SK-N-SH treated with all-trans-retinoic acid at 6 μM for 48 hours (cell line): ENCODE results near the gene PPM1K.

Source experiments
- ARNTL ChIP-seq: fragments of 450-650 bp; formaldehyde crosslinking; IDR thresholded peaks from 2 replicates; pipeline ENCODE4 v1.5.0; 2020; ENCODE audit warnings: low read depth, mild to moderate bottlenecking, moderate library complexity, borderline replicate concordance
- OSR1 ChIP-seq: fragments of 250-450 bp; sonication (Bioruptor Pico); IDR thresholded peaks from 2 replicates; pipeline ENCODE4 v1.8.0; 2022; ENCODE audit warnings: moderate library complexity, mild to moderate bottlenecking, inconsistent platforms
- RARB ChIP-seq: fragments of 250-450 bp; sonication (Bioruptor Pico); IDR thresholded peaks from 2 replicates; pipeline ENCODE4 v1.8.0; 2021; ENCODE audit warnings: mild to moderate bottlenecking, moderate library complexity
- TCF4 ChIP-seq: fragments of 250-450 bp; sonication (Bioruptor Pico); IDR thresholded peaks from 2 replicates; pipeline ENCODE4 v1.8.0; 2021; ENCODE audit warnings: mild to moderate bottlenecking, moderate library complexity, borderline replicate concordance

GRCh38 chr4:88246600-88246999 is 37.8 kb downstream of the PPM1K start:
- no peak for TF ChIP-seq ARNTL (CRISPR knock-in tag)
- no peak for TF ChIP-seq RARB (CRISPR knock-in tag)
- TF ChIP-seq TCF4 (CRISPR knock-in tag): no peak
- no peak for TF ChIP-seq OSR1 (CRISPR knock-in tag)
